K562 (cell line): ENCODE results near the gene FKBP8. TPM values are rescaled to one million over a fixed set of nuclear protein-coding genes. Genes with fewer than 3 reads are reported as not detected.

Source experiments
- ARHGAP35 ChIP-seq: fragments of 450-650 bp; IDR thresholded peaks from 2 replicates; pipeline ENCODE4 v1.6.1; 2018; ENCODE audit not compliant: partially characterized antibody
- COPS2 ChIP-seq: fragments of 450-650 bp; conservative IDR thresholded peaks from 2 replicates; pipeline ENCODE4 v1.6.1; 2016; ENCODE audit warnings: mild to moderate bottlenecking, moderate library complexity
- CREM ChIP-seq: IDR thresholded peaks from 2 replicates; pipeline ENCODE4 v1.6.1; 2014; ENCODE audit warnings: antibody characterized with exemption, low read depth
- FOXK1 ChIP-seq: sonication (generic); formaldehyde crosslinking; IDR thresholded peaks from 2 replicates; pipeline ENCODE4 v1.8.0; 2022; ENCODE audit warnings: missing genetic modification reagents, mild to moderate bottlenecking, borderline replicate concordance
- GABPB1 ChIP-seq: sonication (generic); formaldehyde crosslinking; IDR thresholded peaks from 2 replicates; pipeline ENCODE4 v1.8.0; 2022; ENCODE audit warnings: mild to moderate bottlenecking, missing genetic modification reagents
- GATAD2A ChIP-seq: fragments of 450-650 bp; IDR thresholded peaks from 2 replicates; pipeline ENCODE4 v1.6.1; 2017
- MCM7 ChIP-seq, 2 experiments: fragments of 450-650 bp; IDR thresholded peaks; 2 replicates each; pipeline ENCODE4 v1.6.1; 2016 to 2018
- NEUROD1 ChIP-seq: fragments of 150-350 bp; IDR thresholded peaks from 2 replicates; pipeline ENCODE4 v1.6.1; 2014; ENCODE audit warnings: borderline replicate concordance, low read length, low read depth; ENCODE audit not compliant: partially characterized antibody
- PCBP2 ChIP-seq: fragments of 200-400 bp; formaldehyde crosslinking; IDR thresholded peaks from 2 replicates; pipeline ENCODE4 v1.6.1; 2018; ENCODE audit warnings: low read length, low read depth, mild to moderate bottlenecking, moderate library complexity; ENCODE audit not compliant: poor library complexity, severe bottlenecking
- ZNF143 ChIP-seq: sonication (generic); formaldehyde crosslinking; IDR thresholded peaks from 2 replicates; pipeline ENCODE4 v1.9.0; 2022; ENCODE audit warnings: mild to moderate bottlenecking, missing genetic modification reagents
- ZNF316 ChIP-seq: fragments of 450-650 bp; IDR thresholded peaks from 2 replicates; pipeline ENCODE4 v1.6.1; 2016
- polyA plus RNA-seq, 8 experiments: library from polyadenylated mRNA; depleted of rRNA in 4 of 8; stranded (reverse) in 5 of 8; unstranded in 3 of 8; fragments of >200 nt; fragmentation: Nextera tagmentation in 2 of 8; fragmentation: Illumina TruSeq in 1 of 8; extraction: Ambion mirVana in 2 of 8; extraction: Trizol in 1 of 8; gene quantifications; 2 replicates each; pipeline versions ENCODE4 v1.2.1 to v1.2.3, GENCODE V29; 2011 to 2014; ENCODE audit warnings: inconsistent platforms in 1 of 8, missing spikeins in 1 of 8
- total RNA-seq, 7 experiments: library from RNA; depleted of rRNA in 6 of 7; stranded (reverse); fragments of >200 nt in 6 of 7; fragmentation: Illumina TruSeq in 2 of 7; extraction: Trizol in 2 of 7; gene quantifications; 2 replicates each; pipeline versions ENCODE4 v1.2.1 to v1.2.3, GENCODE V29; 2011 to 2021; ENCODE audit warnings: low replicate concordance in 1 of 7
- TF ChIP-seq, protein P1 (sequence below): fragments of 150-350 bp; IDR thresholded peaks from 2 replicates; pipeline ENCODE4 v1.6.1; 2014; ENCODE audit warnings: low read depth, mild to moderate bottlenecking, low read length, borderline replicate concordance
- TF ChIP-seq, protein P2 (sequence below): fragments of 250-450 bp; sonication (Bioruptor Pico); IDR thresholded peaks from 2 replicates; pipeline ENCODE4 v1.5.1; 2021; ENCODE audit warnings: mild to moderate bottlenecking
- TF ChIP-seq, protein P3 (sequence below), 2 experiments: IDR thresholded peaks in 1 of 2; conservative IDR thresholded peaks in 1 of 2; 2 replicates each; pipeline ENCODE4 v1.6.1; 2016; ENCODE audit warnings: low read depth in 2 of 2, mild to moderate bottlenecking in 1 of 2, missing compliant biosample characterization in 1 of 2, missing genetic modification characterization in 1 of 2, moderate library complexity in 1 of 2
- TF ChIP-seq, protein P4 (sequence below), 2 experiments: IDR thresholded peaks; 2 replicates each; pipeline ENCODE4 v1.6.1; 2011; ENCODE audit warnings: borderline replicate concordance in 1 of 2, control low read depth in 1 of 2, low read depth in 1 of 2, low read length in 1 of 2, mild to moderate bottlenecking in 1 of 2, mixed read lengths in 1 of 2, moderate library complexity in 1 of 2; ENCODE audit not compliant: insufficient read depth in 1 of 2, insufficient read length in 1 of 2, poor library complexity in 1 of 2, severe bottlenecking in 1 of 2; ENCODE audit errors: extremely low read depth in 1 of 2

Gene FKBP8
- total and polyA plus RNA-seq, 9 of the 15 experiments (the other 6 are each of a cell fraction or from before 2014, with no cell fraction given), result 0.46 to 236 (median 104) TPM

DNA sequence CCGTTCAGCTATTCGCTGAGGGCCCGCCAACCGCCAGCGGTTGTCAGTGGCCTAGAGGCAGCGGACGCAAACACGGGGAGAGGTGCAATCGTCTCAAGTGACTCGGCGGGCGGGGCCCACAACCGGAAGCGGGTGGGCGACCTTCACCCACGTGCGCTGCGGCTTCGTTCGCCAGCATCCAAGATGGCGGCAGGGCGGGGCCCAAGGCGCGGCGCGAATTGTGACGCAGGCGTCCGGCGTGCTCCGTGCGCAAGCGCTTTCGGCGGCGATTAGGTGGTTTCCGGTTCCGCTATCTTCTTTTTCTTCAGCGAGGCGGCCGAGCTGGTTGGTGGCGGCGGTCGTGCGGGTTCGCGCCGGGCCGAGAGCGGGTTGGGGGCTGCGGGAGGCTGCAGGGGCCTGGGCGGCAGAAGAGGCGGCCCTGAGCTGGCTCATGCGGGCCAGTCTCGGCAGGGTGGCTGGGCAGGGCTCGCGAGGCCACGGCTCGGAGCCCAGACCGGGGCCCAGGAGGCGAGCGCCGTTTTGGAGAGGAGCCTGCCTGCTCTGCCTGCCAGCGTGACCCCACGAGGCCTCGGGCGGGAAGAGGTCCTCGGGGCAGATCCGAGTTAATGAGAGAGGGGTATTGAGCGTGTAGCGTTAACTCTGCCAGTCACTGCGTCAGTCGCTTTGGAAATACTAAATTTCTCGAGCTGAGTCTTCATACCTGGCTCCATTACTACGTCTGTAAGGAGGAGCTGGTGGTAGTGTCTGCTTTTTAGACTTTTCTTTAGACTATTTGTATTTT, 28.4 kb upstream of the FKBP8 start, which contains the start of gene UBA52 (continued):
- TF ChIP-seq, protein P1, sequence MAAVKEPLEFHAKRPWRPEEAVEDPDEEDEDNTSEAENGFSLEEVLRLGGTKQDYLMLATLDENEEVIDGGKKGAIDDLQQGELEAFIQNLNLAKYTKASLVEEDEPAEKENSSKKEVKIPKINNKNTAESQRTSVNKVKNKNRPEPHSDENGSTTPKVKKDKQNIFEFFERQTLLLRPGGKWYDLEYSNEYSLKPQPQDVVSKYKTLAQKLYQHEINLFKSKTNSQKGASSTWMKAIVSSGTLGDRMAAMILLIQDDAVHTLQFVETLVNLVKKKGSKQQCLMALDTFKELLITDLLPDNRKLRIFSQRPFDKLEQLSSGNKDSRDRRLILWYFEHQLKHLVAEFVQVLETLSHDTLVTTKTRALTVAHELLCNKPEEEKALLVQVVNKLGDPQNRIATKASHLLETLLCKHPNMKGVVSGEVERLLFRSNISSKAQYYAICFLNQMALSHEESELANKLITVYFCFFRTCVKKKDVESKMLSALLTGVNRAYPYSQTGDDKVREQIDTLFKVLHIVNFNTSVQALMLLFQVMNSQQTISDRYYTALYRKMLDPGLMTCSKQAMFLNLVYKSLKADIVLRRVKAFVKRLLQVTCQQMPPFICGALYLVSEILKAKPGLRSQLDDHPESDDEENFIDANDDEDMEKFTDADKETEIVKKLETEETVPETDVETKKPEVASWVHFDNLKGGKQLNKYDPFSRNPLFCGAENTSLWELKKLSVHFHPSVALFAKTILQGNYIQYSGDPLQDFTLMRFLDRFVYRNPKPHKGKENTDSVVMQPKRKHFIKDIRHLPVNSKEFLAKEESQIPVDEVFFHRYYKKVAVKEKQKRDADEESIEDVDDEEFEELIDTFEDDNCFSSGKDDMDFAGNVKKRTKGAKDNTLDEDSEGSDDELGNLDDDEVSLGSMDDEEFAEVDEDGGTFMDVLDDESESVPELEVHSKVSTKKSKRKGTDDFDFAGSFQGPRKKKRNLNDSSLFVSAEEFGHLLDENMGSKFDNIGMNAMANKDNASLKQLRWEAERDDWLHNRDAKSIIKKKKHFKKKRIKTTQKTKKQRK, result no peak
- TF ChIP-seq COPS2 (no peak), ZNF316 (no peak), GATAD2A (no peak), ZNF143 (0 out of 2 replicates have a peak, but pooled peaks have one; percentile 45), GABPB1 (CRISPR knock-in tag) (peak; percentile 98), ARHGAP35 (no peak), FOXK1 (CRISPR knock-in tag) (peak; percentile 74; the same call in 1 of the 2 replicates), PCBP2 (no peak), CREM (peak; percentile 99), MCM7 (IDR thresholded peaks at IDR 0.05) (no peak), NEUROD1 (peak; percentile 77)
- TF ChIP-seq, protein P2, sequence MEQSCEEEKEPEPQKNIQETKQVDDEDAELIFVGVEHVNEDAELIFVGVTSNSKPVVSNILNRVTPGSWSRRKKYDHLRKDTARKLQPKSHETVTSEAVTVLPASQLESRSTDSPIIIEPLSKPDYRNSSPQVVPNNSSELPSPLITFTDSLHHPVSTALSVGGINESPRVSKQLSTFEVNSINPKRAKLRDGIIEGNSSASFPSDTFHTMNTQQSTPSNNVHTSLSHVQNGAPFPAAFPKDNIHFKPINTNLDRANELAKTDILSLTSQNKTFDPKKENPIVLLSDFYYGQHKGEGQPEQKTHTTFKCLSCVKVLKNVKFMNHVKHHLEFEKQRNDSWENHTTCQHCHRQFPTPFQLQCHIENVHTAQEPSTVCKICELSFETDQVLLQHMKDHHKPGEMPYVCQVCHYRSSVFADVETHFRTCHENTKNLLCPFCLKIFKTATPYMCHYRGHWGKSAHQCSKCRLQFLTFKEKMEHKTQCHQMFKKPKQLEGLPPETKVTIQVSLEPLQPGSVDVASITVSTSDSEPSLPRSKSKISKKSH, result no peak
- TF ChIP-seq, protein P3, sequence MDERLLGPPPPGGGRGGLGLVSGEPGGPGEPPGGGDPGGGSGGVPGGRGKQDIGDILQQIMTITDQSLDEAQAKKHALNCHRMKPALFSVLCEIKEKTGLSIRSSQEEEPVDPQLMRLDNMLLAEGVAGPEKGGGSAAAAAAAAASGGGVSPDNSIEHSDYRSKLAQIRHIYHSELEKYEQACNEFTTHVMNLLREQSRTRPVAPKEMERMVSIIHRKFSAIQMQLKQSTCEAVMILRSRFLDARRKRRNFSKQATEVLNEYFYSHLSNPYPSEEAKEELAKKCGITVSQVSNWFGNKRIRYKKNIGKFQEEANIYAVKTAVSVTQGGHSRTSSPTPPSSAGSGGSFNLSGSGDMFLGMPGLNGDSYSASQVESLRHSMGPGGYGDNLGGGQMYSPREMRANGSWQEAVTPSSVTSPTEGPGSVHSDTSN (CRISPR knock-in tag; IDR thresholded peaks at IDR 0.05; ENCODE audit: low read depth), result no peak
- TF ChIP-seq, protein P3 (tag; conservative IDR thresholded peaks at IDR 0.05; ENCODE audit: low read depth), result no peak
- TF ChIP-seq, protein P4, sequence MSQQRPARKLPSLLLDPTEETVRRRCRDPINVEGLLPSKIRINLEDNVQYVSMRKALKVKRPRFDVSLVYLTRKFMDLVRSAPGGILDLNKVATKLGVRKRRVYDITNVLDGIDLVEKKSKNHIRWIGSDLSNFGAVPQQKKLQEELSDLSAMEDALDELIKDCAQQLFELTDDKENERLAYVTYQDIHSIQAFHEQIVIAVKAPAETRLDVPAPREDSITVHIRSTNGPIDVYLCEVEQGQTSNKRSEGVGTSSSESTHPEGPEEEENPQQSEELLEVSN (IDR thresholded peaks at IDR 0.05; ENCODE audit: borderline replicate concordance in 1 of 2, extremely low read depth in 1 of 2, insufficient read depth in 1 of 2, insufficient read length in 1 of 2, low read depth in 1 of 2, low read length in 1 of 2, poor library complexity in 1 of 2, severe bottlenecking in 1 of 2), result peak; percentile 61 to 68
